Measurements from ENCODE around the gene UEVLD.

GRCh38 chr11:18493310-18493709, 95.2 kb downstream of the UEVLD start:
- TF ChIP-seq CTCF (IDR thresholded peaks at IDR 0.05; ENCODE audit: low read length) (no peak), EZH2 (IDR thresholded peaks at IDR 0.05; ENCODE audit: borderline replicate concordance, low read length) (no peak)
